Activated B cell treated with CpG ODN at 0.5 μM for 24 hours (primary cell): Measurements from ENCODE around the gene RAPGEF4. TPM values are rescaled to one million over a fixed set of nuclear protein-coding genes. Genes with fewer than 3 reads are reported as not detected.
A peak's percentile ranks its signal among the peaks of the same experiment; 100 is the strongest.

Experiments used
- ATAC-seq: fragments of 200-7000 bp; cut with Tn5 transposase; one replicate; pipeline ENCODE4 v1.10.0; 2021; ENCODE audit warnings: low read depth, mild to moderate bottlenecking, moderate library complexity
- CTCF ChIA-PET: fragments of 350-600 bp; sonication (Branson Sonifier 250); formaldehyde crosslinking; loops from one replicate; lab custom pipeline; 2021; ENCODE audit warnings: antibody characterized with exemption; lab: Charles Lee
- POLR2A ChIA-PET: fragments of 350-600 bp; sonication (Branson Sonifier 250); formaldehyde crosslinking; loops from one replicate; lab custom pipeline; 2021; ENCODE audit warnings: antibody characterized with exemption; lab: Charles Lee
- DNase-seq: peaks from one replicate; pipeline ENCODE4 v3.0.0; 2022
- H3K27ac Mint-ChIP-seq: one replicate; pipeline ENCODE4 v1.8.0; 2020; ENCODE audit warnings: mixed read lengths
- H3K27me3 Mint-ChIP-seq: one replicate; pipeline ENCODE4 v1.8.0; 2021; ENCODE audit warnings: mixed read lengths
- H3K36me3 Mint-ChIP-seq: one replicate; pipeline ENCODE4 v1.8.0; 2021; ENCODE audit warnings: low read depth, mixed read lengths
- H3K4me1 Mint-ChIP-seq: one replicate; pipeline ENCODE4 v1.8.0; 2021; ENCODE audit warnings: mixed read lengths
- H3K4me3 Mint-ChIP-seq: one replicate; pipeline ENCODE4 v1.8.0; 2020; ENCODE audit warnings: mild to moderate bottlenecking, mixed read lengths
- H3K9me3 Mint-ChIP-seq: one replicate; pipeline ENCODE4 v1.8.0; 2020; ENCODE audit warnings: mixed read lengths
- intact Hi-C: fragments of 100-400 bp; cut with micrococcal nuclease; formaldehyde crosslinking; loops from one replicate; pipeline ENCODE4 v1.15.1; 2024
- total RNA-seq: library from RNA; stranded (reverse); gene quantifications from 2 replicates; pipeline ENCODE4 v1.2.3, GENCODE V29; 2022
- TF ChIP-seq, protein P1 (sequence below): fragments of 200-600 bp; IDR thresholded peaks from one replicate; pipeline ENCODE4 v1.8.0; 2022; ENCODE audit warnings: antibody characterized with exemption, mild to moderate bottlenecking

Gene RAPGEF4
- total RNA-seq, 1 donor from 2014 or later = not detected

- no peak for ATAC-seq
- H3K4me1 Mint-ChIP-seq = no peaks in the 10 kb centered on the region
- DNase-seq = no peak
- H3K9me3 Mint-ChIP-seq = no peaks in the 10 kb centered on the region
- TF ChIP-seq, protein P1, sequence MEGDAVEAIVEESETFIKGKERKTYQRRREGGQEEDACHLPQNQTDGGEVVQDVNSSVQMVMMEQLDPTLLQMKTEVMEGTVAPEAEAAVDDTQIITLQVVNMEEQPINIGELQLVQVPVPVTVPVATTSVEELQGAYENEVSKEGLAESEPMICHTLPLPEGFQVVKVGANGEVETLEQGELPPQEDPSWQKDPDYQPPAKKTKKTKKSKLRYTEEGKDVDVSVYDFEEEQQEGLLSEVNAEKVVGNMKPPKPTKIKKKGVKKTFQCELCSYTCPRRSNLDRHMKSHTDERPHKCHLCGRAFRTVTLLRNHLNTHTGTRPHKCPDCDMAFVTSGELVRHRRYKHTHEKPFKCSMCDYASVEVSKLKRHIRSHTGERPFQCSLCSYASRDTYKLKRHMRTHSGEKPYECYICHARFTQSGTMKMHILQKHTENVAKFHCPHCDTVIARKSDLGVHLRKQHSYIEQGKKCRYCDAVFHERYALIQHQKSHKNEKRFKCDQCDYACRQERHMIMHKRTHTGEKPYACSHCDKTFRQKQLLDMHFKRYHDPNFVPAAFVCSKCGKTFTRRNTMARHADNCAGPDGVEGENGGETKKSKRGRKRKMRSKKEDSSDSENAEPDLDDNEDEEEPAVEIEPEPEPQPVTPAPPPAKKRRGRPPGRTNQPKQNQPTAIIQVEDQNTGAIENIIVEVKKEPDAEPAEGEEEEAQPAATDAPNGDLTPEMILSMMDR = no peak
- no peak overlapping the region for H3K27ac Mint-ChIP-seq
- H3K36me3 Mint-ChIP-seq = no peaks in the 10 kb centered on the region
- POLR2A ChIA-PET = no interaction called here
- no peak overlapping the region for H3K4me3 Mint-ChIP-seq
- CTCF ChIA-PET = no interaction called here
- intact Hi-C loops = no loop called here
- H3K27me3 Mint-ChIP-seq = peaks cover 11% of the 10 kb centered on the region
Measured at GRCh38 chr2:172969609-172970008, 234.0 kb downstream of the RAPGEF4 start.

DNA sequence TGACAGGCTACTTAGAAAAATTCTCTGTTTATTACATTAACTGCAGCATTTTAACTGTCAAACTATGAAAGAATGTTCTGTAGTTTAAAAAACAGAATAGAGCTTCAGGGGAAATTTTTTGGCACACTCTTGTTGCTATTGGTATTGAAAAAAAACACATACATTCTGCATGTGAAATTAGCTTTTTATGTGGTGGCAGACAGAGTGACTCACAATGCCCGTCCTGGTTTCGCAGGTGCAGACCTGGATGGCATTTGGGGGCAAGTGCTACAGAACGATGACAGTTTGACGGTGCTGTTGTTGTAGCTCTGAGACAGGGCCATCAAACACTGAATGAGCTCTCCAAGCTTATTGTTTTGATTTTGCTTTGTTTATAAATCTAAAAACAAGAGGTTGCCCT is 235.0 kb downstream of the RAPGEF4 start:
- DNase-seq (no peak), ATAC-seq (no peak)
- intact Hi-C loops = no loop called here
- H3K4me3 Mint-ChIP-seq = no peak overlapping the region
- TF ChIP-seq, protein P1 = no peak
- H3K36me3 Mint-ChIP-seq = no peaks in the 10 kb centered on the region
- no peaks in the 10 kb centered on the region for H3K4me1 Mint-ChIP-seq
- peaks cover 13% of the 10 kb centered on the region for H3K27me3 Mint-ChIP-seq
- ChIA-PET CTCF (no interaction called here), POLR2A (no interaction called here)
- no peak overlapping the region for H3K27ac Mint-ChIP-seq
- H3K9me3 Mint-ChIP-seq = no peaks in the 10 kb centered on the region

DNA sequence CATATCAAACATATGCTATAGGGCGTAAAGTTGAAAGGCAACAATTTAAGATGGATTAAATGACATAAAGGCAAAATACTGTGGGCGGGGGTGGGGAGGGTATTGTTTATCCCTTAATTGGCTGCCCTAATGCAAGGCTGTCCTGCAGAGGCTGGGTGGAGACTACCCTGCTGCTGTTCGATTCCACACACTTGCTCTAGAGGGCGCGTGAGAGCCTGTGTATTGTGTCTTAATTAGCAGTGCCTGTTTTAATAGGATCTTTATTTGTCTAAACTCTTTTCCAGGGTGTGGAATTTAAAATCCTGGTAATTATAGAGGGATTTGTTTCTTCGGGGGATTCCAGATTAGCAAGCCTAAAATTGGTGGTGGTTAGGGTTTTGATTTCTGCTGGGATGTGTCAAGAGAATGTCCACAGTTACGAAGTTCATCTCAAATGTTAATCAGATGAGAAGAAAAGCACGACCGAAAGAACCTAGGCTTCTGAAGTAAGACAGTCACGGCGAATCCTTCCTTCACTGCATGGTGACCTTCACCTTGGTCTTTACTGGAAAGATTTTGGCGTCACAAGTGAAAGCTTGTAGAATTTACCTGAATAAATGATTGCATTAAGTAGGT is 236.5 kb downstream of the RAPGEF4 start:
- DNase-seq (no peak), ATAC-seq (no peak)
- ChIA-PET CTCF (interaction anchor here (0.6 kb wide), 1 partner anchor 220 kb away, joined by 3 read pairs; no protein-coding TSS in a partner anchor), POLR2A (no interaction called here)
- intact Hi-C loops = no loop called here
- Mint-ChIP-seq H3K4me1 (no peaks in the 10 kb centered on the region), H3K4me3 (no peak overlapping the region), H3K36me3 (no peaks in the 10 kb centered on the region), H3K9me3 (no peaks in the 10 kb centered on the region), H3K27ac (no peak overlapping the region), H3K27me3 (peaks cover 13% of the 10 kb centered on the region)
- TF ChIP-seq, protein P1 = peak; percentile 25

DNA sequence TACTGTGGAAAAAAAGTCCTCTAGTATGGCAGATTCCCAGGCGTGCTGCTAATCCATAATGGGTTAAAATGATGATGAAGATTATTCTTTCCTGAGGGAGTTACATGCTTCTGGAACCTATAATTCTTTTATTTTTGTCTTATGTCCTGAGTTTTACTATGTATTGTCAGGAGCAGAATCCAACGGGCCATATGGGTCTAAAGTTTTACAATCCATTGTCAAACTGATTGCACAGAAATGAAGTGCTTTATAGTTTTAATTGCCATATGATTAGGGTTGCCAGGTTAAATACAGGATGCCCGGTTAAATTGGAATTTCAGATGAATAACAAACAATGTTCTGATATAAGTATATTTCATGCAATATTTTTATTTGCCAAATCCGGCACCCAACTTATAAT is 239.1 kb downstream of the RAPGEF4 start:
- Mint-ChIP-seq H3K4me1 (no peaks in the 10 kb centered on the region), H3K36me3 (no peaks in the 10 kb centered on the region), H3K27ac (no peak overlapping the region), H3K27me3 (peaks cover 19% of the 10 kb centered on the region), H3K4me3 (no peak overlapping the region), H3K9me3 (no peaks in the 10 kb centered on the region)
- CTCF ChIA-PET = no interaction called here
- no peak for DNase-seq
- POLR2A ChIA-PET = no interaction called here
- ATAC-seq = no peak
- intact Hi-C loops = no loop called here
- TF ChIP-seq, protein P1 = no peak

- Mint-ChIP-seq H3K4me3 (no peak overlapping the region), H3K27ac (no peak overlapping the region), H3K4me1 (no peaks in the 10 kb centered on the region), H3K27me3 (peaks cover 22% of the 10 kb centered on the region), H3K9me3 (no peaks in the 10 kb centered on the region), H3K36me3 (no peaks in the 10 kb centered on the region)
- no peak for ATAC-seq
- no peak for DNase-seq
- CTCF ChIA-PET = interaction anchor here (0.7 kb wide), 1 partner anchor 10 kb away, joined by 3 read pairs; no protein-coding TSS in a partner anchor
- intact Hi-C loops = no loop called here
- TF ChIP-seq, protein P1 = no peak
- POLR2A ChIA-PET = no interaction called here
Measured at GRCh38 chr2:172976116-172976515, 240.5 kb downstream of the RAPGEF4 start.
